ENCODE measurements around the gene FUZ.
"Not testable (repeated sequence)": the region's sequence is repeated elsewhere in the genome, so short reads cannot be mapped to it uniquely, and the experiment has no call there.

FUZ gene

GRCh38 chr19:49829721-49830120 lies 16.6 kb upstream of the FUZ start:
- H3K27me3 ChIP-seq (ENCODE audit: insufficient read depth, insufficient read length): no peaks in the 10 kb centered on the region
- H3K9me3 ChIP-seq (ENCODE audit: insufficient read depth, low read length): no peaks in the 10 kb centered on the region
- peaks cover 63% of the 10 kb centered on the region for H3K36me3 ChIP-seq (ENCODE audit: insufficient read depth, insufficient read length, low read length)
- TF ChIP-seq ZNF274 (IDR thresholded peaks at IDR 0.05; ENCODE audit: low read depth, low read length) (no peak), YY1 (IDR thresholded peaks at IDR 0.05; ENCODE audit: insufficient read depth, insufficient read length) (no peak), SUZ12 (IDR thresholded peaks at IDR 0.05; ENCODE audit: extremely low read depth, insufficient read depth, insufficient read length) (no peak)
- no peaks in the 10 kb centered on the region for H3K4me1 ChIP-seq (ENCODE audit: insufficient read depth, insufficient read length)
- no peak overlapping the region for H3K4me3 ChIP-seq (ENCODE audit: insufficient read length, low read depth)
- DNase-seq (ENCODE audit: low read depth, low spot score): no peak
- no peak overlapping the region for H3K9ac ChIP-seq (ENCODE audit: insufficient read length, low read depth)

DNA sequence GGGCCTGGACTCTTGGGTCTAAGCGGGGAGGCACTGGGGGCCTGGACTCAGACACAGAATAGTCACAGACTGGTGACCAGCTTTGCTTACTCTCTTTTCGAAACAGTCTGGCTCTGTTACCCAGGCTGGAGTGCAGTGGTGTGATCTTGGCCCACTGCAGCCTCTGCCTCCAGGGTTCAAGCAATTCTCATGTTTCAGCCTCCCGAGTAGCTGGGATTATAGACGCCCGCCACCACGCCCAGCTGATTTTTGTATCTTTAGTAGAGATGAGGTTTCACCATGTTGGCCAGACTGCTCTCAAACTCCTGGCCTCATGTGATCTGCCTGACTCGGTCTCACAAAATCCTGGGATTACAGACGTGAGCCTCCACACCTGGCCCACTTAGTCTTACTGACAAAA lies 16.1 kb upstream of the FUZ start:
- no peak overlapping the region for H3K4me3 ChIP-seq (ENCODE audit: insufficient read length, low read depth)
- TF ChIP-seq YY1 (IDR thresholded peaks at IDR 0.05; ENCODE audit: insufficient read depth, insufficient read length) (no peak), SUZ12 (IDR thresholded peaks at IDR 0.05; ENCODE audit: extremely low read depth, insufficient read depth, insufficient read length) (no peak), ZNF274 (IDR thresholded peaks at IDR 0.05; ENCODE audit: low read depth, low read length) (no peak)

DNA sequence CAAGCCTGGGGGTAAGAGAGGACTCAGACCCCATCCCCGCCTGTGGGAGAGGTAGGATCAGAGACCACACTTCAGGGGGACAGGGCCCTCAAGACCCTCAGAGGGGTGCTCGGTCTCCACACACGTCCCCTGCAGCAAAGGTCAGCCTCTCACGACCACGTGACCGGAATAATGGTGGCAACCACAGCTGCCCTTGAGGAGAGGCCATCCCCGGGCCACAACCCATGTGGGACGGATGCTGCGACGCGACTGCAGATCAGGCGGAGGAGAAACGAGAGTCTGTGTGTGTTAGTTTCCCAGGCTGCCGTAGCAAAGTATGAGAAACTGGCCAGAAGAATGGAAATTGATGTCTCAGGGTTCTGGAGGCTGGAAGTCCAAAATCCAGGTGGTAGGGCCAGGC lies 13.9 kb upstream of the FUZ start:
- no peaks in the 10 kb centered on the region for H3K4me1 ChIP-seq (ENCODE audit: insufficient read depth, insufficient read length)
- no peak overlapping the region for H3K4me3 ChIP-seq (ENCODE audit: insufficient read length, low read depth)
- H3K9ac ChIP-seq (ENCODE audit: insufficient read length, low read depth): no peak overlapping the region

More for the DNA sequence above, 16.1 kb upstream of the FUZ start:
- no peaks in the 10 kb centered on the region for H3K9me3 ChIP-seq (ENCODE audit: insufficient read depth, low read length)
- H3K4me1 ChIP-seq (ENCODE audit: insufficient read depth, insufficient read length): no peaks in the 10 kb centered on the region
- H3K27me3 ChIP-seq (ENCODE audit: insufficient read depth, insufficient read length): no peaks in the 10 kb centered on the region
- no peak for DNase-seq (ENCODE audit: low read depth, low spot score)
- H3K36me3 ChIP-seq (ENCODE audit: insufficient read depth, insufficient read length, low read length): peaks cover 57% of the 10 kb centered on the region
- H3K9ac ChIP-seq (ENCODE audit: insufficient read length, low read depth): no peak overlapping the region

GRCh38 chr19:49824662-49825061 lies 11.6 kb upstream of the FUZ start:
- TF ChIP-seq YY1 (IDR thresholded peaks at IDR 0.05; ENCODE audit: insufficient read depth, insufficient read length) (no peak), SUZ12 (IDR thresholded peaks at IDR 0.05; ENCODE audit: extremely low read depth, insufficient read depth, insufficient read length) (no peak), ZNF274 (IDR thresholded peaks at IDR 0.05; ENCODE audit: low read depth, low read length) (no peak)
- H3K4me1 ChIP-seq (ENCODE audit: insufficient read depth, insufficient read length): no peaks in the 10 kb centered on the region
- no peak for DNase-seq (ENCODE audit: low read depth, low spot score)
- no peak overlapping the region for H3K4me3 ChIP-seq (ENCODE audit: insufficient read length, low read depth)
- no peaks in the 10 kb centered on the region for H3K27me3 ChIP-seq (ENCODE audit: insufficient read depth, insufficient read length)
- no peak overlapping the region for H3K9ac ChIP-seq (ENCODE audit: insufficient read length, low read depth)
- H3K36me3 ChIP-seq (ENCODE audit: insufficient read depth, insufficient read length, low read length): peaks cover 40% of the 10 kb centered on the region
- no peaks in the 10 kb centered on the region for H3K9me3 ChIP-seq (ENCODE audit: insufficient read depth, low read length)

More for the DNA sequence above, 13.9 kb upstream of the FUZ start:
- H3K27me3 ChIP-seq (ENCODE audit: insufficient read depth, insufficient read length): no peaks in the 10 kb centered on the region
- no peak for DNase-seq (ENCODE audit: low read depth, low spot score)
- no peak for TF ChIP-seq SUZ12 (IDR thresholded peaks at IDR 0.05; ENCODE audit: extremely low read depth, insufficient read depth, insufficient read length)
- TF ChIP-seq ZNF274 (IDR thresholded peaks at IDR 0.05; ENCODE audit: low read depth, low read length): no peak
- no peak for TF ChIP-seq YY1 (IDR thresholded peaks at IDR 0.05; ENCODE audit: insufficient read depth, insufficient read length)
- H3K36me3 ChIP-seq (ENCODE audit: insufficient read depth, insufficient read length, low read length): peaks cover 51% of the 10 kb centered on the region
- no peaks in the 10 kb centered on the region for H3K9me3 ChIP-seq (ENCODE audit: insufficient read depth, low read length)

DNA sequence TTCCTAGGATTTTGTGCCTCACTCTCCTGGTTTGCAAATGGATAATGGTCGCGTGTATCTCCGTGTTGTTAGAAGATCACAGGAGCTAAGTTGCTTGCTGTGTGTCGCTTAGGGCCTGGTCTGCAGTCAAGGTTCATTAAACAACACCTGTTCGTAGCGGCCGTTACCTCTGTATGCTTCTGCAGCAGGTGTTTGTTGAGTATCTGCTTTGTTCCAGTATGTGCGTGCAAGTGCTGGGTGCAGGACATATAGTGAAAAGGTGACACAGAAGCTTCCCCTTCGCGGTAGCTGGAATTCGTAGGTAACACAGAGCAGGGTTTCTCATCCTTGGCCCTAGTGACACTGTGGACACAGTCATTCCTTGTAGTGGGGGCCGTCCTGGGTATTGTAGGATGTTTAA lies 10.4 kb upstream of the FUZ start:
- no peak for DNase-seq (ENCODE audit: low read depth, low spot score)
- TF ChIP-seq SUZ12 (IDR thresholded peaks at IDR 0.05; ENCODE audit: extremely low read depth, insufficient read depth, insufficient read length) (no peak), ZNF274 (IDR thresholded peaks at IDR 0.05; ENCODE audit: low read depth, low read length) (no peak), YY1 (IDR thresholded peaks at IDR 0.05; ENCODE audit: insufficient read depth, insufficient read length) (no peak)
- Histone ChIP-seq H3K27me3 (ENCODE audit: insufficient read depth, insufficient read length) (no peaks in the 10 kb centered on the region), H3K36me3 (ENCODE audit: insufficient read depth, insufficient read length, low read length) (peaks cover 32% of the 10 kb centered on the region), H3K4me3 (ENCODE audit: insufficient read length, low read depth) (no peak overlapping the region), H3K9ac (ENCODE audit: insufficient read length, low read depth) (no peak overlapping the region), H3K9me3 (ENCODE audit: insufficient read depth, low read length) (no peaks in the 10 kb centered on the region), H3K4me1 (ENCODE audit: insufficient read depth, insufficient read length) (no peaks in the 10 kb centered on the region)

DNA sequence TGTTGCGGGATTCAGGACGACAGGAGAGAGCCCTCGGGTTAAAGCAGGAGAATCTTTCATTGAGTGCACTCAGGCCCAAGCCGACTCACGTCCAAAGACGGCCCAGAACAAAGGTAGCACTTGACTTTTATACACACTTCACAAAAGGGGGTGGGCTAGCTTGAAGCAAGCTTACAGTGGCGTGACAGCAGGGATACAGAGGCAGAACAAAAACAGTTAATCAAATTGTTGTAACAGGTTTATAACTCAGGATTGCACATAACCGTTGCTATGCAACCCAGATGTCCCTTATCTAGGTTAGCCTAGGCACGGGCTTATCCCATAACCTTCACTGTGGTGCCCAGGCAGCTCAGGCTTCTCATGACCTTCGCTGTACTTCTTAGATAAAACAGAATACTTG lies 7.0 kb upstream of the FUZ start:
- peaks cover 22% of the 10 kb centered on the region for H3K36me3 ChIP-seq (ENCODE audit: insufficient read depth, insufficient read length, low read length)
- DNase-seq (ENCODE audit: low read depth, low spot score): no peak
- no peak overlapping the region for H3K4me3 ChIP-seq (ENCODE audit: insufficient read length, low read depth)
- no peak overlapping the region for H3K9ac ChIP-seq (ENCODE audit: insufficient read length, low read depth)
- no peaks in the 10 kb centered on the region for H3K9me3 ChIP-seq (ENCODE audit: insufficient read depth, low read length)
- H3K4me1 ChIP-seq (ENCODE audit: insufficient read depth, insufficient read length): no peaks in the 10 kb centered on the region
- H3K27me3 ChIP-seq (ENCODE audit: insufficient read depth, insufficient read length): no peaks in the 10 kb centered on the region
- TF ChIP-seq YY1 (IDR thresholded peaks at IDR 0.05; ENCODE audit: insufficient read depth, insufficient read length): no peak
- no peak for TF ChIP-seq ZNF274 (IDR thresholded peaks at IDR 0.05; ENCODE audit: low read depth, low read length)
- no peak for TF ChIP-seq SUZ12 (IDR thresholded peaks at IDR 0.05; ENCODE audit: extremely low read depth, insufficient read depth, insufficient read length)

DNA sequence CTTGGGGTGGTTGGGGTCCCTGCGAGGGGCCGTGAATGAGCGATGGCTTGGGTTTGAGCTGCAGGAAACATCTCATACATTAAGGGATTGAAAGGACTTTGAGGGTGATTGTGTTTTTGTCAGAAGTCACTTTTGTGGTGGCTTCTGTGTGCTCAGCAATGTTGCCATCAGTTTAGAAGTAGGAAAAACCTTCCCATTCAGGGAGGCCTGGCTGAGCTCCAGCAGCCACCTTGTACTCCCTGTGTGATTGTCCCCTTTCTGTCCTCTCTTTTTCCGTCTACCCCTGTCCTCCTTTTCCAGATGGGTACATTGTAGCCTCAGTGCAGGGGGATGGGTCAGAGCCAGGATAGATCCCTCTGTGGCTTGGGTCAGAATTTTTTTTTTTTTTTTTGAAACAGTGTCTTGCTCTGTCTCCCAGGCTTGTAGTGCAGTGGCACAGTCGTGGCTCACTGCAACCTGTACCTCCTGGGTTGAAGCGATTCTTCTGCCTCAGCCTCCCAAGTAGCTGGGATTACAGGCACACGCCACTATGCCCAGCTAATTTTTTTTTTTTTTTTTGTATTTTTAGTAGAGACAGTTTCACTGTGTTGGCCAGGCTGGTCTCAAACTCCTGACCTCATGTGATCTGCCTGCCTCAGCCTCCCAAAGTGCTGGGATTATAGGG lies 6.5 kb upstream of the FUZ start:
- Histone ChIP-seq H3K9ac (ENCODE audit: insufficient read length, low read depth) (peak overlapping the region; percentile 95), H3K36me3 (ENCODE audit: insufficient read depth, insufficient read length, low read length) (peaks cover 22% of the 10 kb centered on the region), H3K4me3 (ENCODE audit: insufficient read length, low read depth) (peak overlapping the region; percentile 93)
- not testable (repeated sequence) for H3K9me3 ChIP-seq (ENCODE audit: insufficient read depth, low read length); H3K27me3 ChIP-seq (ENCODE audit: insufficient read depth, insufficient read length); H3K4me1 ChIP-seq (ENCODE audit: insufficient read depth, insufficient read length); DNase-seq (ENCODE audit: low read depth, low spot score)
